HepG2 (cell line): ENCODE measurements around the gene RNF208. TPM values are rescaled to one million over a fixed set of nuclear protein-coding genes. Genes with fewer than 3 reads are reported as not detected.

Experiments used
- CEBPB ChIP-seq: IDR thresholded peaks from 2 replicates; pipeline ENCODE4 v1.6.1; 2011; ENCODE audit warnings: low read depth, low read length, improper control_type of control experiment, borderline replicate concordance
- GRHL1 ChIP-seq: sonication (generic); formaldehyde crosslinking; conservative IDR thresholded peaks from 2 replicates; pipeline ENCODE4 v1.8.0; 2022; ENCODE audit warnings: missing genetic modification reagents
- HMG20B ChIP-seq: conservative IDR thresholded peaks from 2 replicates; pipeline ENCODE4 v1.6.1; 2016; ENCODE audit warnings: missing genetic modification reagents, missing compliant biosample characterization
- IRF9 ChIP-seq: sonication (generic); formaldehyde crosslinking; IDR thresholded peaks from 2 replicates; pipeline ENCODE4 v1.8.0; 2022; ENCODE audit warnings: missing genetic modification reagents, mild to moderate bottlenecking, borderline replicate concordance
- NFE2 ChIP-seq: sonication (generic); formaldehyde crosslinking; IDR thresholded peaks from 2 replicates; pipeline ENCODE4 v1.4.0; 2020; ENCODE audit warnings: missing genetic modification reagents
- POLR2A ChIP-seq, 2 experiments: IDR thresholded peaks; 2 replicates each; pipeline ENCODE4 v1.6.1; 2011; ENCODE audit warnings: low read depth in 2 of 2, low read length in 2 of 2, mild to moderate bottlenecking in 1 of 2, moderate library complexity in 1 of 2; ENCODE audit not compliant: insufficient read depth in 1 of 2
- TFE3 ChIP-seq: IDR thresholded peaks from 2 replicates; pipeline ENCODE4 v1.6.1; 2016
- TSC22D2 ChIP-seq: sonication (generic); formaldehyde crosslinking; IDR thresholded peaks from 2 replicates; pipeline ENCODE4 v1.5.1; 2020; ENCODE audit warnings: missing genetic modification reagents, mild to moderate bottlenecking, borderline replicate concordance
- ZBTB33 ChIP-seq: sonication (generic); formaldehyde crosslinking; IDR thresholded peaks from 2 replicates; pipeline ENCODE4 v1.4.0; 2020; ENCODE audit warnings: missing genetic modification reagents
- ZNF350 ChIP-seq: sonication (generic); formaldehyde crosslinking; IDR thresholded peaks from 2 replicates; pipeline ENCODE4 v1.4.0; 2020; ENCODE audit warnings: mild to moderate bottlenecking, low read depth, missing genetic modification reagents, borderline replicate concordance
- ZNF354B ChIP-seq: sonication (generic); formaldehyde crosslinking; IDR thresholded peaks from 2 replicates; pipeline ENCODE4 v1.8.0; 2022; ENCODE audit warnings: mild to moderate bottlenecking, missing genetic modification reagents
- ZNF441 ChIP-seq: sonication (generic); formaldehyde crosslinking; IDR thresholded peaks from 2 replicates; pipeline ENCODE4 v1.7.0; 2021; ENCODE audit warnings: missing genetic modification reagents, borderline replicate concordance
- ZNF574 ChIP-seq: sonication (generic); formaldehyde crosslinking; IDR thresholded peaks from 2 replicates; pipeline ENCODE4 v1.4.0; 2020; ENCODE audit warnings: missing genetic modification reagents
- ZNF740 ChIP-seq: sonication (generic); formaldehyde crosslinking; IDR thresholded peaks from 2 replicates; pipeline ENCODE4 v1.4.0; 2020; ENCODE audit warnings: missing genetic modification reagents
- ZNF839 ChIP-seq: sonication (generic); formaldehyde crosslinking; IDR thresholded peaks from 2 replicates; pipeline ENCODE4 v1.4.0; 2020; ENCODE audit warnings: missing genetic modification reagents, mild to moderate bottlenecking, borderline replicate concordance
- ZUFSP ChIP-seq: sonication (generic); formaldehyde crosslinking; IDR thresholded peaks from 2 replicates; pipeline ENCODE4 v1.9.0; 2021; ENCODE audit warnings: missing genetic modification reagents, mild to moderate bottlenecking, borderline replicate concordance
- polyA plus RNA-seq, 8 experiments: library from polyadenylated mRNA; depleted of rRNA in 3 of 8; stranded (reverse) in 7 of 8; unstranded in 1 of 8; fragments of >200 nt; fragmentation: Illumina TruSeq in 4 of 8; extraction: Trizol in 4 of 8; gene quantifications; 2 replicates each; pipeline versions ENCODE4 v1.2.1 to v1.2.3, GENCODE V29; 2011 to 2016; ENCODE audit warnings: low read depth in 4 of 8, missing spikeins in 1 of 8, mixed read lengths in 1 of 8; ENCODE audit not compliant: insufficient read depth in 1 of 8
- total RNA-seq, 5 experiments: library from RNA; depleted of rRNA; stranded (reverse); fragments of >200 nt; fragmentation: Illumina TruSeq; extraction: Trizol; gene quantifications; 2 replicates each; pipeline ENCODE4 v1.2.3, GENCODE V29; 2016; ENCODE audit warnings: low read depth in 1 of 5

The RNF208 gene
- total and polyA plus RNA-seq, 2 of the 13 experiments (the other 11 are each of a cell fraction or from before 2014, with no cell fraction given), result 1.6 to 2.1 TPM

- no peak for TF ChIP-seq ZBTB33 (CRISPR knock-in tag)
- 0 out of 2 replicates have a peak, but pooled peaks have one; percentile 20 for TF ChIP-seq ZNF740 (CRISPR knock-in tag)
- TF ChIP-seq ZNF354B (CRISPR knock-in tag), result no peak
- no peak for TF ChIP-seq HMG20B (CRISPR knock-in tag)
- no peak for TF ChIP-seq NFE2 (CRISPR knock-in tag)
- no peak for TF ChIP-seq TSC22D2 (CRISPR knock-in tag)
- no peak for TF ChIP-seq IRF9
- no peak for TF ChIP-seq CEBPB
- TF ChIP-seq ZNF839 (CRISPR knock-in tag), result no peak
- peak in 1 of 2 experiments; percentile 60; a peak in 2 of 4 replicates for TF ChIP-seq POLR2A (IDR thresholded peaks at IDR 0.05; ENCODE audit: insufficient read depth in 1 of 2, low read depth in 2 of 2, low read length in 2 of 2)
- TF ChIP-seq ZUFSP (CRISPR knock-in tag), result no peak
- TF ChIP-seq ZNF350, result peak; percentile 63; the same call in 1 of the 2 replicates
- peak; percentile 9; the same call in 1 of the 2 replicates for TF ChIP-seq ZNF574 (CRISPR knock-in tag)
- no peak for TF ChIP-seq ZNF441 (CRISPR knock-in tag)
- TF ChIP-seq TFE3 (CRISPR knock-in tag), result no peak
- TF ChIP-seq GRHL1 (CRISPR knock-in tag), result no peak
These were observed 21.8 kb upstream of the RNF208 start (continued) for GRCh38 chr9:137243626-137244485.
